Ovary (tissue), 9 donors: Measurements from ENCODE around the gene SYNGAP1. TPM values are rescaled to one million over a fixed set of nuclear protein-coding genes. Genes with fewer than 3 reads are reported as not detected.
A peak's percentile ranks its signal among the peaks of the same experiment; 100 is the strongest.

Experiments
- DNase-seq, 5 donors: peaks; one replicate each; pipeline ENCODE4 v3.0.0-alpha.2; 2019 to 2020
- H3K27ac ChIP-seq, 2 donors: fragments of 200-600 bp; one replicate each; pipeline versions ENCODE4 v1.5.1 to v1.8.0; 2019 to 2022
- H3K27me3 ChIP-seq: fragments of 200-600 bp; one replicate; pipeline ENCODE4 v1.8.0; 2022
- H3K36me3 ChIP-seq: fragments of 200-600 bp; sonication (generic); one replicate; pipeline ENCODE4 v1.5.1; 2019
- H3K4me1 ChIP-seq: one replicate; pipeline ENCODE4 v1.8.1; 2013; ENCODE audit warnings: mild to moderate bottlenecking, moderate library complexity; ENCODE audit not compliant: insufficient read depth
- H3K4me3 ChIP-seq: fragments of 200-600 bp; sonication (generic); one replicate; pipeline ENCODE4 v1.5.1; 2017
- H3K9me3 ChIP-seq, 2 donors: fragments of 200-600 bp in 1 of 2; sonication (generic) in 1 of 2; one replicate each; pipeline versions ENCODE4 v1.5.1 to v1.8.1; 2013 to 2019; ENCODE audit warnings: mild to moderate bottlenecking in 1 of 2, moderate library complexity in 1 of 2
- CTCF ChIP-seq, 3 donors: fragments of 450-650 bp in 2 of 3; fragments of 200-600 bp in 1 of 3; IDR thresholded peaks; one replicate each; pipeline versions ENCODE4 v1.5.1 to v1.8.0; 2016 to 2022; ENCODE audit warnings: antibody characterized with exemption in 3 of 3, mild to moderate bottlenecking in 1 of 3
- EP300 ChIP-seq: sonication (generic); formaldehyde crosslinking; IDR thresholded peaks from one replicate; pipeline ENCODE4 v1.6.1; 2017; ENCODE audit warnings: antibody characterized with exemption
- POLR2A ChIP-seq: fragments of 450-650 bp; IDR thresholded peaks from one replicate; pipeline ENCODE4 v1.6.1; 2017; ENCODE audit warnings: antibody characterized with exemption, mild to moderate bottlenecking, moderate library complexity
- WGBS, 3 donors: extraction: QIAGEN DNeasy Blood & Tissue Kit in 1 of 3; methylation state at CpG; one replicate each; pipeline versions ENCODE4 v1.1.5 to v1.1.7; 2013 to 2017; 5-methylcytosine and 5-hydroxymethylcytosine counted together
- intact Hi-C, 4 donors: fragments of 100-400 bp; cut with DNase I; formaldehyde crosslinking; loops; one replicate each; pipeline versions ENCODE4 v1.11.0 to v1.15.1; 2022 to 2023
- polyA plus RNA-seq, 2 donors: library from polyadenylated mRNA; stranded (reverse); fragments of 200-250 nt in 1 of 2; fragments of 350-450 nt in 1 of 2; fragmentation: Illumina TruSeq in 1 of 2; extraction: RNeasy Lipid Tissue Mini Kit (QIAGEN cat#74804) in 1 of 2; gene quantifications; one replicate each; pipeline ENCODE4 v1.2.3, GENCODE V29; 2013 to 2014
- total RNA-seq, 7 donors: library from RNA; depleted of rRNA in 2 of 7; stranded (reverse); fragments of >200 nt in 2 of 7; fragmentation: NEBNext Ultra II Directional in 3 of 7; extraction: Animal tissue kit (Norgen Biotek cat#: 25700) in 3 of 7; gene quantifications; one replicate each; pipeline versions ENCODE4 v1.1.0 to v1.2.4, GENCODE V29; 2016 to 2023
- donor health status: DM: no; HTN: no; CAD: no; lungs with moderate emphysema.
- donor health status: DM: no; HTN: no; CAD: no.
- donor health status: Bipolar disorder and iron deficiency.
- donor health status: DM: yes; HTN: yes; CAD: no.
- donor health status: DM: no; HTN: no; CAD: no.
- donor health status: DM: yes; HTN: yes; CAD: no.

SYNGAP1 gene
- total and polyA plus RNA-seq, 9 donors: 14.6 to 60.0 (median 33.5) TPM

GRCh38 chr6:33453393-33454008 is 33.6 kb downstream of the SYNGAP1 start:
- no peaks in the 10 kb centered on the region for H3K27me3 ChIP-seq
- intact Hi-C loops: loop anchor here in 1 of 4 donors (10.0 kb wide), 1 partner anchor 111 kb away; no protein-coding TSS in a partner anchor
- TF ChIP-seq EP300 (no peak), POLR2A (no peak), CTCF (IDR thresholded peaks at IDR 0.05) (no peak)
- WGBS, 3 donors: 1 to 2% (median 1%) methylated on average over 12 of the region's 12 CpGs
- H3K9me3 ChIP-seq: no peaks in the 10 kb centered on the region
- H3K4me1 ChIP-seq: peaks cover 6% of the 10 kb centered on the region
- peak overlapping the region; percentile 78 for H3K4me3 ChIP-seq
- H3K27ac ChIP-seq: peak overlapping the region in 1 of 2 donors; percentile 65
- no peaks in the 10 kb centered on the region for H3K36me3 ChIP-seq
- DNase-seq: no peak

GRCh38 chr6:33454009-33454946 is 34.4 kb downstream of the SYNGAP1 start, which contains the start of gene ZBTB9:
TSS of gene ZBTB9 (plus strand) at chr6:33454576. CDS start at chr6:33455101, 525 bp downstream.
- Histone ChIP-seq H3K4me3 (peak within 1 kb of the TSS; percentile 78), H3K36me3 (no peaks in the 10 kb centered on the region), H3K27me3 (no peaks in the 10 kb centered on the region), H3K4me1 (peaks cover 6% of the 10 kb centered on the region), H3K27ac (peak within 1 kb of the TSS in 1 of 2 donors; percentile 65), H3K9me3 (no peaks in the 10 kb centered on the region)
- DNase-seq: peak; percentile 95 to 97 (median 96)
- intact Hi-C loops: loop anchor here in 1 of 4 donors (10.0 kb wide), 1 partner anchor 111 kb away; no protein-coding TSS in a partner anchor
- WGBS, 3 donors: 0% methylated on average over 65 of the region's 65 CpGs
- TF ChIP-seq POLR2A: peak; percentile 76
- TF ChIP-seq EP300: no peak

GRCh38 chr6:33455051-33455450 is 35.2 kb downstream of the SYNGAP1 start:
- H3K27ac ChIP-seq: peak overlapping the region in 1 of 2 donors; percentile 65
- intact Hi-C loops: loop anchor here in 1 of 4 donors (10.0 kb wide), 1 partner anchor 110 kb away; no protein-coding TSS in a partner anchor
- no peaks in the 10 kb centered on the region for H3K27me3 ChIP-seq
- peaks cover 6% of the 10 kb centered on the region for H3K4me1 ChIP-seq
- TF ChIP-seq CTCF (IDR thresholded peaks at IDR 0.05): no peak
- 40 to 42% (median 41%) methylated on average over 16 of the region's 16 CpGs for WGBS, 3 donors
- no peaks in the 10 kb centered on the region for H3K9me3 ChIP-seq
- peak in 1 of 5 donors; percentile 24 for DNase-seq
- H3K4me3 ChIP-seq: peak overlapping the region; percentile 78
- H3K36me3 ChIP-seq: no peaks in the 10 kb centered on the region

GRCh38 chr6:33456156-33456555 is 36.3 kb downstream of the SYNGAP1 start:
- TF ChIP-seq EP300: no peak
- TF ChIP-seq POLR2A: no peak
- TF ChIP-seq CTCF (IDR thresholded peaks at IDR 0.05): no peak
- intact Hi-C loops: loop anchor here in 1 of 4 donors (10.0 kb wide), 1 partner anchor 109 kb away; no protein-coding TSS in a partner anchor

More at GRCh38 chr6:33456156-33456555, 36.3 kb downstream of the SYNGAP1 start:
- H3K9me3 ChIP-seq: no peaks in the 10 kb centered on the region
- H3K27me3 ChIP-seq: no peaks in the 10 kb centered on the region
- no peak overlapping the region for H3K27ac ChIP-seq
- peaks cover 6% of the 10 kb centered on the region for H3K4me1 ChIP-seq
- H3K36me3 ChIP-seq: no peaks in the 10 kb centered on the region
- no peak overlapping the region for H3K4me3 ChIP-seq
- DNase-seq: peak in 1 of 5 donors; percentile 31
- 94 to 97% (median 96%) methylated on average over 12 of the region's 12 CpGs for WGBS, 3 donors
